Central memory CD8-positive, alpha-beta T cell (primary cell): ENCODE results near the gene XPO6.
A peak's percentile ranks its signal among the peaks of the same experiment; 100 is the strongest.
"Not testable (repeated sequence)": the region's sequence is repeated elsewhere in the genome, so short reads cannot be mapped to it uniquely, and the experiment has no call there.

Source experiments
- ATAC-seq: fragments of 150-1000 bp; cut with Tn5 transposase; replicated peaks from 2 replicates; pipeline ENCODE4 v1.10.0; 2022; ENCODE audit warnings: mild to moderate bottlenecking, moderate FRiP score, moderate number of reproducible peaks; ENCODE audit not compliant: poor library complexity, severe bottlenecking; ENCODE audit errors: extremely low read depth
- DNase-seq, 2 donors: peaks; one replicate each; pipeline ENCODE4 v3.0.0; 2021; ENCODE audit warnings: low spot score in 2 of 2
- H3K27ac Mint-ChIP-seq: one replicate; pipeline ENCODE4 v1.8.0; 2022; ENCODE audit warnings: low read depth, mild to moderate bottlenecking, moderate library complexity, mixed read lengths
- H3K27me3 Mint-ChIP-seq: one replicate; pipeline ENCODE4 v1.8.0; 2022; ENCODE audit warnings: mixed read lengths
- H3K36me3 Mint-ChIP-seq: one replicate; pipeline ENCODE4 v1.8.0; 2022; ENCODE audit warnings: mild to moderate bottlenecking, moderate library complexity, mixed read lengths; ENCODE audit not compliant: insufficient read depth
- H3K4me1 Mint-ChIP-seq: one replicate; pipeline ENCODE4 v1.8.0; 2022; ENCODE audit warnings: mixed read lengths
- H3K4me3 Mint-ChIP-seq: one replicate; pipeline ENCODE4 v1.8.0; 2022; ENCODE audit warnings: mild to moderate bottlenecking, moderate library complexity, mixed read lengths
- H3K9me3 Mint-ChIP-seq: one replicate; pipeline ENCODE4 v1.8.0; 2022; ENCODE audit warnings: mixed read lengths

The XPO6 gene

GRCh38 chr16:28211758-28212531, at the start of gene XPO6:
Gene XPO6, minus strand, starts transcription at chr16:28211965. Its CDS starts 597 bp downstream, at chr16:28211368.
- peak; percentile 98 to 99 for DNase-seq
- Mint-ChIP-seq H3K4me1 (peaks cover 45% of the 10 kb centered on the region), H3K27ac (peak within 1 kb of the TSS; percentile 77), H3K27me3 (no peaks in the 10 kb centered on the region), H3K36me3 (peaks cover 20% of the 10 kb centered on the region), H3K4me3 (peak within 1 kb of the TSS; percentile 83), H3K9me3 (peaks cover 5% of the 10 kb centered on the region)
- peak; percentile 90 for ATAC-seq

- Mint-ChIP-seq H3K36me3 (peaks cover 1% of the 10 kb centered on the region), H3K27me3 (peaks cover 23% of the 10 kb centered on the region), H3K9me3 (no peaks in the 10 kb centered on the region), H3K4me1 (peaks cover 13% of the 10 kb centered on the region), H3K4me3 (peak overlapping the region; percentile 10), H3K27ac (no peak overlapping the region)
- ATAC-seq (no peak), DNase-seq (no peak)
These were observed 48.4 kb upstream of the XPO6 start for GRCh38 chr16:28260193-28260592.

GRCh38 chr16:28259781-28260150, 48.0 kb upstream of the XPO6 start:
- no peak for DNase-seq
- peak overlapping the region; percentile 10 for H3K4me3 Mint-ChIP-seq
- ATAC-seq = no peak
- peaks cover 20% of the 10 kb centered on the region for H3K27me3 Mint-ChIP-seq
- H3K27ac Mint-ChIP-seq = no peak overlapping the region
- peaks cover 1% of the 10 kb centered on the region for H3K36me3 Mint-ChIP-seq
- H3K9me3 Mint-ChIP-seq = no peaks in the 10 kb centered on the region
- peaks cover 12% of the 10 kb centered on the region for H3K4me1 Mint-ChIP-seq

GRCh38 chr16:28259091-28259780, 47.5 kb upstream of the XPO6 start:
- H3K36me3 Mint-ChIP-seq = peaks cover 1% of the 10 kb centered on the region
- ATAC-seq (peak; percentile 40), DNase-seq (no peak)
- peak overlapping the region; percentile 10 for H3K4me3 Mint-ChIP-seq
- peaks cover 8% of the 10 kb centered on the region for H3K4me1 Mint-ChIP-seq
- H3K9me3 Mint-ChIP-seq = no peaks in the 10 kb centered on the region
- peaks cover 15% of the 10 kb centered on the region for H3K27me3 Mint-ChIP-seq
- no peak overlapping the region for H3K27ac Mint-ChIP-seq

- Mint-ChIP-seq H3K27me3 (peaks cover 8% of the 10 kb centered on the region), H3K27ac (no peak overlapping the region), H3K36me3 (peaks cover 1% of the 10 kb centered on the region), H3K9me3 (no peaks in the 10 kb centered on the region), H3K4me3 (no peak overlapping the region), H3K4me1 (peaks cover 8% of the 10 kb centered on the region)
- no peak for DNase-seq
- no peak for ATAC-seq
These were observed 46.8 kb upstream of the XPO6 start for GRCh38 chr16:28258567-28258966.

GRCh38 chr16:28257256-28257655, 45.5 kb upstream of the XPO6 start:
- Mint-ChIP-seq H3K9me3 (no peaks in the 10 kb centered on the region), H3K27ac (no peak overlapping the region)

GRCh38 chr16:28255838-28256237, 44.1 kb upstream of the XPO6 start:
- peaks cover 8% of the 10 kb centered on the region for H3K4me1 Mint-ChIP-seq
- no peak overlapping the region for H3K27ac Mint-ChIP-seq
- H3K27me3 Mint-ChIP-seq = no peaks in the 10 kb centered on the region
- DNase-seq = no peak
- ATAC-seq = no peak
- H3K36me3 Mint-ChIP-seq = peaks cover 2% of the 10 kb centered on the region
- H3K4me3 Mint-ChIP-seq = no peak overlapping the region
- H3K9me3 Mint-ChIP-seq = no peaks in the 10 kb centered on the region

More at GRCh38 chr16:28257256-28257655, 45.5 kb upstream of the XPO6 start:
- DNase-seq = no peak
- H3K4me1 Mint-ChIP-seq = peaks cover 8% of the 10 kb centered on the region
- no peak overlapping the region for H3K4me3 Mint-ChIP-seq
- ATAC-seq = no peak
- peaks cover 1% of the 10 kb centered on the region for H3K36me3 Mint-ChIP-seq
- H3K27me3 Mint-ChIP-seq = no peaks in the 10 kb centered on the region

- Mint-ChIP-seq H3K9me3 (no peaks in the 10 kb centered on the region), H3K27ac (no peak overlapping the region), H3K4me1 (no peaks in the 10 kb centered on the region), H3K4me3 (no peak overlapping the region), H3K27me3 (no peaks in the 10 kb centered on the region), H3K36me3 (peaks cover 2% of the 10 kb centered on the region)
- ATAC-seq = no peak
- DNase-seq = no peak
These were observed 42.4 kb upstream of the XPO6 start for GRCh38 chr16:28254158-28254557.

GRCh38 chr16:28250999-28251398, 39.2 kb upstream of the XPO6 start:
- no peaks in the 10 kb centered on the region for H3K27me3 Mint-ChIP-seq
- H3K4me1 Mint-ChIP-seq = no peaks in the 10 kb centered on the region
- H3K27ac Mint-ChIP-seq = no peak overlapping the region
- no peak for DNase-seq
- no peaks in the 10 kb centered on the region for H3K9me3 Mint-ChIP-seq
- no peak overlapping the region for H3K4me3 Mint-ChIP-seq
- ATAC-seq = no peak
- peaks cover 5% of the 10 kb centered on the region for H3K36me3 Mint-ChIP-seq

GRCh38 chr16:28249483-28249882, 37.7 kb upstream of the XPO6 start:
- H3K4me3 Mint-ChIP-seq, DNase-seq, ATAC-seq, H3K36me3 Mint-ChIP-seq, H3K27me3 Mint-ChIP-seq, H3K27ac Mint-ChIP-seq, H3K4me1 Mint-ChIP-seq, H3K9me3 Mint-ChIP-seq: not testable (repeated sequence)

GRCh38 chr16:28241924-28242323, 30.2 kb upstream of the XPO6 start:
- Mint-ChIP-seq H3K9me3 (no peaks in the 10 kb centered on the region), H3K4me1 (no peaks in the 10 kb centered on the region), H3K27ac (no peak overlapping the region), H3K27me3 (peaks cover 2% of the 10 kb centered on the region), H3K36me3 (no peaks in the 10 kb centered on the region), H3K4me3 (no peak overlapping the region)
- no peak for ATAC-seq
- no peak for DNase-seq

GRCh38 chr16:28237754-28238357, 26.1 kb upstream of the XPO6 start:
- no peak overlapping the region for H3K4me3 Mint-ChIP-seq
- H3K27me3 Mint-ChIP-seq = peaks cover 10% of the 10 kb centered on the region
- no peaks in the 10 kb centered on the region for H3K9me3 Mint-ChIP-seq
- no peaks in the 10 kb centered on the region for H3K36me3 Mint-ChIP-seq
- no peaks in the 10 kb centered on the region for H3K4me1 Mint-ChIP-seq
- H3K27ac Mint-ChIP-seq = no peak overlapping the region
- DNase-seq = no peak
- ATAC-seq = no peak

GRCh38 chr16:28231763-28232162, 20.0 kb upstream of the XPO6 start:
- no peak overlapping the region for H3K27ac Mint-ChIP-seq
- no peaks in the 10 kb centered on the region for H3K4me1 Mint-ChIP-seq
- no peak for ATAC-seq
- no peak for DNase-seq
- H3K9me3 Mint-ChIP-seq = no peaks in the 10 kb centered on the region
- no peak overlapping the region for H3K4me3 Mint-ChIP-seq
- H3K27me3 Mint-ChIP-seq = peaks cover 6% of the 10 kb centered on the region
- H3K36me3 Mint-ChIP-seq = peaks cover 1% of the 10 kb centered on the region
